GM21825 (cell line): Measurements from ENCODE around the gene ERICH6B.

Experiments used
- ATAC-seq: cut with Tn5 transposase; IDR thresholded peaks from one replicate; pipeline ENCODE4 v1.9.1; 2021; ENCODE audit warnings: mild to moderate bottlenecking, moderate library complexity; ENCODE audit not compliant: unreplicated experiment

ERICH6B gene

DNA sequence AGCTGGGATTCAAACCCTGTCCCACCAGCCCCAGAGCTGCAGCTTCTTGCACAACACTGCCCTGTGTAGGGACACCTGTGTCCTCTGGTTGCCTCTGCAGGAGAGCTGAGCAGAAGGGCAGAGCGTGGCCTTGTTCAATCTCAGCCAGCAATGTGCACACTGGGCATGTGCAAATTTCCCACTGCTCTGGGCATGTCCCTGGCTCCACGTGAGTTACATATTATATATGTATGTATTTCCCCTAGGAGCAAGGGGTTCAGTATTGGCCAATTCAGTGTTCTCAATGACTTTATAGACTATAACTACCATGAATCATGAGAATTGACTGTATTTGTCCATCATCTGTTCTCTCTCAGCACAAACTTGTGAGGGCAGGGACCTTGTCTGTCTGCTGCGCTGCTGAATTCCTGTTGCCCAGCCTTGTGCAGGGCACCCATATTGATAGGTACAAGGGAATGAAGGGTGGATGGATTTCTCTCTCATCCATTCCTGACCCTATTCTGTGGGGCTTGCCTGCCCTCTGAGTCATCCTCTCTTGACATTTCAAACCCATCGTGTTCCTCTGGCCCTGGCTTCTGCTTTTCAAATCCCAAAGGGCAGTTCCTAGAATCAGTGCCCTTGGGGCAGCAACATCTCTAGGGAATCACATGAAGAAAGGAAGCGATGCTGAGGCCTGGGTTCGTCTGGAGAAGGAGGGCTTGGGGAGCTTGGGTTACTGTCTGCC is 69.7 kb downstream of the ERICH6B start:
- no peak for ATAC-seq

DNA sequence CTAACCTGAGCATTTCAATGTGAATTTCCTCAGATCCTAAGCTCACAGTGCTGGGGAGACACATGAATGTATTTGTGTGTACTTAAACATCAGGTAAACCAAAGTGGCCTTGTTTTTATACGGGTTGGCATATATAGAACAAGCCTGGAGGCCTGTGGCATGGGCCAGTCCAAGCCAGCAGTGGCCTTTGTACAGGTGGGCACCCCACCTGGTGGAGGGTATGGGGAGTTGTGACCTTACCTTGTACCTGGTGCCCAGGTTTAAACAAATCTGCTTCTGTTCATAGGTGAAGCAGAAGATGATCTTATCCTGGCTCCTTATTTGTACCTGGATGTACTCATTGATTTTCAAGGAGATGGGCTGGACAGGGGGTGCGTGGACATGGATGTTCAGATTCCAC is 71.0 kb downstream of the ERICH6B start:
- ATAC-seq = no peak

GRCh38 chr13:45542878-45543277 is 72.7 kb downstream of the ERICH6B start:
- no peak for ATAC-seq

- no peak for ATAC-seq
Observed at GRCh38 chr13:45542391-45542790, 73.1 kb downstream of the ERICH6B start.

DNA sequence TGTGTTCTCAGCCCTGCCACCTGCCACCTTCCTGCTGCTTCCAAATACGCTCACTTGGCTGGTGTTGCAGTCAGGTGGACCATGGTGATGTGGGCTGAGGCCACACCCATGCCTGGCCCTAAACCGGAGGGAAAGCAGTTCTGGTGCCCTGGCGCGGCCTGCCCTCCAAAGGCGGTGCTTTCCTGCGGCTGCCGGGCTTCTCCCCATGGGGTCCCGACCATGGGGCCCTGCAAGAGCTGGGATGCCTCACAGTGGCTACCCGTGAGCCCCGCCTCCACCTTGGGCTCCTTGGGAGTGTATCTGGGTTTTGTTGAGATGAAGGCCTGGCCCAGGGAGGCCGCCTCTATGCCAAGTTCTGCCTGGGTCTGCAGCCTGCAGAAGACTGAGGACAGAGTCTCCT is 73.7 kb downstream of the ERICH6B start:
- ATAC-seq = no peak

- no peak for ATAC-seq
Observed at GRCh38 chr13:45540864-45541263, 74.7 kb downstream of the ERICH6B start.

- no peak for ATAC-seq
Observed at GRCh38 chr13:45540195-45540594, 75.3 kb downstream of the ERICH6B start.

DNA sequence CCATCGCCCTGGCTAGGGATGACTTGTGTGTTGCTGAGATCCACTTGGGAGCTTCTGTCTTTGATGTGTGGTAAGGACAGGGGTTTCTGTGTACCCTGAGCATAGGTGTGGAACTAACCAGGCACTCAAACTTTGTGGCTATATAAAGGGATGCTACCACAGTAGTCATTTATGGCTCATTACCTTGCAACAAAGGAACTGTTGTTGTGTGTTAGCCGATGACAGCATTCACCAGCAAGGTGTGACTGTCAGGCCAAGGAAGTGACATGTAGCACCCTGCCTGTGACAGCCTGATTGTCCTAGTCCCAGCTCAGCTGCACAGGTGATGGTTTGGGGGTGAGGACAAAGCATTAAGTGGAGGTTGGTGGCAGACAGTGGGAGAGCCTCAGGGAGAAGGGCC is 77.2 kb downstream of the ERICH6B start:
- ATAC-seq = peak; percentile 50

- ATAC-seq = no peak
Observed at GRCh38 chr13:45537516-45537915, 78.0 kb downstream of the ERICH6B start.

GRCh38 chr13:45536224-45536623 is 79.3 kb downstream of the ERICH6B start:
- ATAC-seq = no peak

DNA sequence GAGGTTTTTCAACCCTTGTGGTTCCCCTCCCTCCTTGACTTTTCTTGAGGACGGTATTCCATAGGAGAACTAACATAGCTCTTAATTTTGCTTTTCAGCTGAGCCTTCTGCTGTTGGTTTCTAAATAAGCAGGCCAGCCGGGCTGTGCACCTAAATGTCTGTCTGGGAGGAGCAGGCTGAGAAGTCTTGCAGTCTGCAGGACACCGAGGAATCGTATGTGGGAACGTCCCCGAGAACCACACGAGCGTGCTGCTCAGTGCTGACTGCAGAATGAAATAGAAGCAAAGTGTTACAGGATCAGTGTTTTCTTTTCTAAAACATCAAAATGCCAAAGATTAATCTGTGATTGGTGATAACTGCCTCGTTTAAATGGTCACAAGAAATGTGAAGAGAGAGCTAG is 80.9 kb downstream of the ERICH6B start:
- no peak for ATAC-seq

- no peak for ATAC-seq
Observed at GRCh38 chr13:45529758-45530157, 85.8 kb downstream of the ERICH6B start.

GRCh38 chr13:45527699-45528462 is 87.7 kb downstream of the ERICH6B start:
- no peak for ATAC-seq

DNA sequence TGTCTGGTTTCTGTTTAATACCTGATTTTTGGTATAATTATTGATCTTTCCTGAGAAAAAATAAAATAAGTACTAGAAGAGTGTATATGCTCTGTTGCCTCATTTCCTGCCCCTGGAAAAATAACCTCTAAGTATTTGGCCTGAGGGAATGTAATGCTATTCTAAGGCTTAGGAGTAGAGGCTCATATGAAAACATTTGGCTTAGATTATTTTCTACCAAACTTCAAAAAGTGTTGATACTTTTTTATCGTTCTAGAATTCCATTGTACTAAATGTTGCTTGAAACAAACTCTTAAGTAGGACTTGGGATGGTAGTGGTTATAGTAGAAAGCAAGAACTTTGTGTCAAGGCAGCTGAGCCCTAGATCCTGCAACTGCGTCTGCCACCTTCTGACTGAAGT is 93.0 kb downstream of the ERICH6B start:
- ATAC-seq = no peak

DNA sequence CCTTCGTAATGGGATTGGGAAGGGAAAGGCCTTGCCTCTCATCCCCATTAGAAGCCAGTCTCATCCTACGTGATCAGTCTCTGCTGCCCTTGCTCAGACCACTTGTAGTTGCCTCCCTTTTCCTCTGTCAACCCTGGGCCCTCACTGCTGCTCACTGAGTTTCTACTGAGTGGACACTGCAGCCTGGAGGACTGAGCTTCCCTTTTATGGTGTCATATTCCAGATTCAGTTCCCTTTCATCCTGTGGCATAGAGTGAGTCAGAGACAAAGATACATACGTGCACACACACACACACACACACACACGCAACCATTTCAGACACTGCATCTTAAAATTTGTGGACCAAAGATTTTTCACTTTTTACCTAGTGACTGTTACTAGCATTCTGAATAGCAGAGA is 94.2 kb downstream of the ERICH6B start:
- ATAC-seq = no peak

DNA sequence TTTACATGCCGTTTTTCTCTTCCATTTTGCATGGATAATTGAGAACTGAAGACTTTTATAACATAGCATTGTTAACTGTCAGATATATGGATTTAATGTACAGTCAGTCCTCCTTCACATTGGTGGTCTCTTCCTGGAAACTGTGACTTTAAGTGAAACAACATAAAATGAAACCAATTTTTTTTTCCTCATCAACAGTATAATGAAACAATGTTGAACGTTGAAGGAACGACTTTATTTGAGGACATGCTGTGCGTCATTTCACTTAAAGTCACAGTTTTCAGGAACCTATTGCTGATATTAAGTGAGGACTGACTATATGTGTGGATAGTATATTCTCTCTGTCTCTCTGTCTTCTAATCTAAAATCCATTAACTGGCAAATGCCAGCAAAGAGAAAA is 96.0 kb downstream of the ERICH6B start:
- ATAC-seq = no peak

DNA sequence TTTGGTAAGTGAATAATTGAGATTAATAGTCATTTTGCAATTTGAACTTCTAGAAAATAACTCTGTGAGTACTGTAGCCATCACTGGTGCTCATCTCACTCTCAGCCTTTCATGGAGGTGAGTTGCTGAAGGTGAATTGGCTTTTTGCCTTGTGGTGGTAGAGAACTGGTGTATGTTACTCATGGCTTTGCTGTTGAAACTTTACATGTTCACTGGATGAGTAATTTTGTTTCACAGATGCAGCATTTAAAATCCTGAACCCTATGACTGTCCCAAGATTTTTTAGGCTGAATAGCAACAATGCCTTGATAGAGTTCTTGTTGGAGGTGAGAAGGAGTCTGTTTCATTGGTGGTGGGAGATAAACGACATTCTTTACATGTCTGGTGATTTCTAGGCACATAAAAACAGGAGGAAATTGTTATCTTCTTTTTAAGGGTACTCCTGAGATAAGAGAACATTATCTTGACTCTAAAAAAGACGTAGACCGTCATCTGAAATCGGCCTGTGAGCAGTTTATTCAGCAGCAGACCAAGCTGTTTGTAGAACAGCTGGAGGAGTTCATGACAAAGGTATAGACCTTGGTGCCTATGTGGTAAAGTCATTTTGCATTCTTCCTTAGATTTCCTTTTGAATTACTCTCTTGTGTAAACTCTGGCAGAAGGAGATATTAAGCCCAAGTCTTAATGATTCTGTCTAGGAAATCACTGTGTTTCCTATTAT is 96.9 kb downstream of the ERICH6B start:
- ATAC-seq = no peak

GRCh38 chr13:45516757-45517156 is 98.8 kb downstream of the ERICH6B start:
- ATAC-seq = no peak

- no peak for ATAC-seq
Observed at GRCh38 chr13:45512098-45512496, 103.4 kb downstream of the ERICH6B start.

- no peak for ATAC-seq
Observed at GRCh38 chr13:45511310-45512097, 104.0 kb downstream of the ERICH6B start.

DNA sequence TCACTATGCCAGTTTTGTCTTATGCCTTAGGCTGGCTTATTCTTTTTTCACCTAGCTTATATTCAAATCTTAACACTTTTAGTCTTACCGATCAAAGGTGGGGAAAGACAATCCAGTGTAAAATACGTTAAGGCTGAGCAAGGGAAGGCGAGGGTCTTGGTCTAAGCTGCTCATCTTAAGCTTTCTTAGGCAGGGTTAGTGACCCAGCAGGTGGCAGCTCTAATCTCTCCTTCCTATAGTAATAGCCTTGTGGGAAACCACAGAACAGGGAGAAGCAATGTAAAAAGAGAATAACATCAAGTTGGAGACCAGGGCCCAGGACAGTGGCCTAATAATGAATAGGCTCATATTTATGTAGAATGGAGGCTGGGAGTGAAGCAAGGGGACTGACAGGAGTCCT is 104.9 kb downstream of the ERICH6B start:
- ATAC-seq = no peak
